ENCODE results near the gene INHBA. TPM values are rescaled to one million over a fixed set of nuclear protein-coding genes. Genes with fewer than 3 reads are reported as not detected.
A peak's percentile ranks its signal among the peaks of the same experiment; 100 is the strongest.

INHBA gene
- total RNA-seq, 2 experiments from 2014 or later: not detected

- Mint-ChIP-seq H3K4me3 (no peak overlapping the region), H3K9me3 (no peaks in the 10 kb centered on the region), H3K27me3 (peaks cover 65% of the 10 kb centered on the region), H3K36me3 (ENCODE audit: low read depth) (no peaks in the 10 kb centered on the region), H3K4me1 (ENCODE audit: low read depth) (peaks cover 13% of the 10 kb centered on the region), H3K27ac (no peak overlapping the region)
- POLR2A ChIA-PET: no interaction called here
- DNase-seq (no peak), ATAC-seq (no peak)
- no peak for TF ChIP-seq CTCF (IDR thresholded peaks at IDR 0.05)
- CTCF ChIA-PET: no interaction called here
- intact Hi-C loops (cut with micrococcal nuclease): no loop called here
Measured at GRCh38 chr7:41700044-41700471, 2.8 kb downstream of the INHBA start.

- H3K27ac Mint-ChIP-seq: no peak overlapping the region
- ChIA-PET POLR2A (no interaction called here), CTCF (no interaction called here)
- peaks cover 12% of the 10 kb centered on the region for H3K4me1 Mint-ChIP-seq (ENCODE audit: low read depth)
- H3K27me3 Mint-ChIP-seq: peaks cover 66% of the 10 kb centered on the region
- intact Hi-C loops (cut with micrococcal nuclease): no loop called here
- H3K4me3 Mint-ChIP-seq: no peak overlapping the region
- no peaks in the 10 kb centered on the region for H3K9me3 Mint-ChIP-seq
- no peak for ATAC-seq
- TF ChIP-seq CTCF (IDR thresholded peaks at IDR 0.05): no peak
- no peaks in the 10 kb centered on the region for H3K36me3 Mint-ChIP-seq (ENCODE audit: low read depth)
- no peak for DNase-seq
Measured at GRCh38 chr7:41699516-41699915, 3.4 kb downstream of the INHBA start.

- ChIA-PET CTCF (interaction anchor here (0.7 kb wide), 1 partner anchor 424 kb away, joined by 5 read pairs; no protein-coding TSS in a partner anchor), POLR2A (no interaction called here)
- H3K27me3 Mint-ChIP-seq: peaks cover 64% of the 10 kb centered on the region
- ATAC-seq (no peak), DNase-seq (no peak)
- no peaks in the 10 kb centered on the region for H3K36me3 Mint-ChIP-seq (ENCODE audit: low read depth)
- H3K27ac Mint-ChIP-seq: no peak overlapping the region
- peaks cover 8% of the 10 kb centered on the region for H3K4me1 Mint-ChIP-seq (ENCODE audit: low read depth)
- intact Hi-C loops (cut with micrococcal nuclease): no loop called here
- H3K4me3 Mint-ChIP-seq: no peak overlapping the region
- TF ChIP-seq CTCF (IDR thresholded peaks at IDR 0.05): no peak
- H3K9me3 Mint-ChIP-seq: no peaks in the 10 kb centered on the region
Measured at GRCh38 chr7:41698726-41699125, 4.2 kb downstream of the INHBA start.

GRCh38 chr7:41698114-41698513, 4.8 kb downstream of the INHBA start:
- no peaks in the 10 kb centered on the region for H3K36me3 Mint-ChIP-seq (ENCODE audit: low read depth)
- ATAC-seq (no peak), DNase-seq (no peak)
- H3K4me1 Mint-ChIP-seq (ENCODE audit: low read depth): peaks cover 8% of the 10 kb centered on the region
- H3K4me3 Mint-ChIP-seq: no peak overlapping the region
- TF ChIP-seq CTCF (IDR thresholded peaks at IDR 0.05): no peak
- peaks cover 62% of the 10 kb centered on the region for H3K27me3 Mint-ChIP-seq
- no peak overlapping the region for H3K27ac Mint-ChIP-seq
- intact Hi-C loops (cut with micrococcal nuclease): no loop called here
- H3K9me3 Mint-ChIP-seq: no peaks in the 10 kb centered on the region
- ChIA-PET CTCF (interaction anchor here (0.7 kb wide), 1 partner anchor 424 kb away, joined by 5 read pairs; no protein-coding TSS in a partner anchor), POLR2A (no interaction called here)

GRCh38 chr7:41696323-41696916, 6.5 kb downstream of the INHBA start:
- H3K27ac Mint-ChIP-seq: no peak overlapping the region
- H3K9me3 Mint-ChIP-seq: no peaks in the 10 kb centered on the region
- H3K36me3 Mint-ChIP-seq (ENCODE audit: low read depth): no peaks in the 10 kb centered on the region
- ChIA-PET POLR2A (no interaction called here), CTCF (interaction anchor here (0.8 to 2.7 kb wide), 6 partner anchors 9 to 30 kb away, joined by 3 to 20 read pairs (median 4); no protein-coding TSS in a partner anchor)
- H3K4me1 Mint-ChIP-seq (ENCODE audit: low read depth): peaks cover 8% of the 10 kb centered on the region
- H3K27me3 Mint-ChIP-seq: peaks cover 56% of the 10 kb centered on the region
- no peak overlapping the region for H3K4me3 Mint-ChIP-seq
- DNase-seq: peak; percentile 50
- TF ChIP-seq CTCF (IDR thresholded peaks at IDR 0.05): peak; percentile 65
- ATAC-seq: no peak
- intact Hi-C loops (cut with micrococcal nuclease): no loop called here
